A549 (cell line): ENCODE measurements around the gene ZW10. TPM values are rescaled to one million over a fixed set of nuclear protein-coding genes. Genes with fewer than 3 reads are reported as not detected.

ENCODE experiments used
- ATAC-seq, 2 experiments: fragments of 200-7000 bp in 1 of 2; fragments of >200 bp in 1 of 2; cut with Nextera tagmentation in 1 of 2; cut with Tn5 transposase in 1 of 2; 3 replicates each; pipeline versions ENCODE4 v1.8.0 to v1.9.1; 2018 to 2020; ENCODE audit warnings: mild to moderate bottlenecking in 1 of 2, moderate library complexity in 1 of 2
- CTCF ChIA-PET: fragments of 300-600 bp; sonication (Branson Sonifier 250); formaldehyde crosslinking; extraction: SDS; loops from one replicate; lab custom pipeline; 2021; ENCODE audit warnings: antibody characterized with exemption, inconsistent platforms; lab: Yijun Ruan, JAX
- POLR2A ChIA-PET: fragments of 350-600 bp; formaldehyde crosslinking; extraction: SDS; loops from one replicate; lab custom pipeline; 2021; ENCODE audit warnings: antibody characterized with exemption, inconsistent platforms; lab: Yijun Ruan, JAX
- DNase-seq, 2 experiments: peaks; one replicate each; pipeline versions ENCODE4 v3.0.0 to v3.0.0-alpha.2; 2011 to 2016; ENCODE audit warnings: low read depth in 1 of 2, low spot score in 1 of 2
- FAIRE-seq: peaks from 2 replicates; lab custom pipeline; 2011; peaks lifted over from hg19 to GRCh38; lab: Jason Lieb, UNC
- H3K27ac ChIP-seq, 2 experiments: fragments of >200 bp; sonication (Bioruptor Twin); formaldehyde crosslinking; 3 replicates each; pipeline ENCODE4 v1.5.1; 2016 to 2017
- H3K4me1 ChIP-seq: fragments of >200 bp; sonication (Bioruptor Twin); formaldehyde crosslinking; 3 replicates; pipeline ENCODE4 v1.6.1; 2016
- H3K4me2 ChIP-seq: fragments of >200 bp; sonication (Bioruptor Twin); formaldehyde crosslinking; 3 replicates; pipeline ENCODE4 v1.6.1; 2016
- H3K4me3 ChIP-seq: fragments of >200 bp; sonication (Bioruptor Twin); formaldehyde crosslinking; 3 replicates; pipeline ENCODE4 v1.5.1; 2016
- H3K9me3 ChIP-seq: fragments of >200 bp; sonication (Bioruptor Twin); formaldehyde crosslinking; 3 replicates; pipeline ENCODE4 v1.6.1; 2016
- CBX2 ChIP-seq: fragments of 200-600 bp; sonication (generic); IDR thresholded peaks from 2 replicates; pipeline ENCODE4 v1.6.1; 2016; ENCODE audit warnings: low read depth, mild to moderate bottlenecking, borderline replicate concordance
- CEBPB ChIP-seq, 2 experiments: fragments of >200 bp in 1 of 2; sonication (Bioruptor Twin) in 1 of 2; formaldehyde crosslinking in 1 of 2; IDR thresholded peaks; 2 replicates each; pipeline ENCODE4 v1.6.1; 2012 to 2016
- E2F6 ChIP-seq: IDR thresholded peaks from 2 replicates; pipeline ENCODE4 v1.6.1; 2012; ENCODE audit warnings: low read depth, borderline replicate concordance
- EP300 ChIP-seq, 2 experiments: fragments of >200 bp; sonication (Bioruptor Twin); formaldehyde crosslinking; IDR thresholded peaks; 2 replicates in 1 of 2; 3 replicates in 1 of 2; pipeline ENCODE4 v1.6.1; 2016 to 2017
- FOSB ChIP-seq: fragments of 250-450 bp; sonication (Bioruptor Pico); IDR thresholded peaks from 2 replicates; pipeline ENCODE4 v1.5.0; 2020; ENCODE audit warnings: mild to moderate bottlenecking, moderate library complexity
- FOSL2 ChIP-seq, 2 experiments: fragments of 450-650 bp in 1 of 2; fragments of >200 bp in 1 of 2; sonication (Bioruptor Twin) in 1 of 2; formaldehyde crosslinking; IDR thresholded peaks; 2 replicates each; pipeline versions ENCODE4 v1.5.0 to v1.6.1; 2016 to 2020; ENCODE audit warnings: mild to moderate bottlenecking in 1 of 2, moderate library complexity in 1 of 2
- GATA3 ChIP-seq: IDR thresholded peaks from 2 replicates; pipeline ENCODE4 v1.6.1; 2012; ENCODE audit warnings: borderline replicate concordance
- HEYL ChIP-seq: fragments of 250-450 bp; sonication (Bioruptor Pico); IDR thresholded peaks from 2 replicates; pipeline ENCODE4 v1.8.0; 2021; ENCODE audit warnings: mild to moderate bottlenecking, moderate library complexity
- HMGXB4 ChIP-seq: fragments of 250-450 bp; sonication (Bioruptor Pico); IDR thresholded peaks from 2 replicates; pipeline ENCODE4 v1.5.0; 2021; ENCODE audit warnings: mild to moderate bottlenecking, moderate library complexity, borderline replicate concordance
- HOXB13 ChIP-seq: fragments of 250-450 bp; sonication (Bioruptor Pico); IDR thresholded peaks from 2 replicates; pipeline ENCODE4 v1.5.0; 2020; ENCODE audit warnings: low read depth, mild to moderate bottlenecking, moderate library complexity
- HOXB5 ChIP-seq: fragments of 250-450 bp; sonication (Bioruptor Pico); IDR thresholded peaks from 2 replicates; pipeline ENCODE4 v1.5.0; 2020; ENCODE audit warnings: mild to moderate bottlenecking, moderate library complexity
- KDM1A ChIP-seq: fragments of 200-600 bp; sonication (generic); IDR thresholded peaks from 2 replicates; pipeline ENCODE4 v1.6.1; 2016; ENCODE audit warnings: low read depth, mild to moderate bottlenecking
- MAZ ChIP-seq: fragments of 150-350 bp; IDR thresholded peaks from 2 replicates; pipeline ENCODE4 v1.6.1; 2014; ENCODE audit warnings: antibody characterized with exemption, low read depth, low read length, borderline replicate concordance
- NR3C1 ChIP-seq: fragments of >200 bp; sonication (Bioruptor Twin); formaldehyde crosslinking; IDR thresholded peaks from 3 replicates; pipeline ENCODE4 v1.6.1; 2017
- PBX3 ChIP-seq: IDR thresholded peaks from 2 replicates; pipeline ENCODE4 v1.6.1; 2012
- POLR2A ChIP-seq: IDR thresholded peaks from 2 replicates; pipeline ENCODE4 v1.6.1; 2012; ENCODE audit warnings: mild to moderate bottlenecking, low read length
- POLR2AphosphoS2 ChIP-seq: conservative IDR thresholded peaks from 2 replicates; pipeline ENCODE4 v1.6.1; 2012; ENCODE audit warnings: low read length, improper control_type of control experiment, inconsistent platforms
- RFX5 ChIP-seq: fragments of 450-650 bp; IDR thresholded peaks from 2 replicates; pipeline ENCODE4 v1.7.1; 2014; ENCODE audit warnings: antibody characterized with exemption, mild to moderate bottlenecking, moderate library complexity
- SMC3 ChIP-seq: fragments of >200 bp; sonication (Bioruptor Twin); formaldehyde crosslinking; IDR thresholded peaks from 3 replicates; pipeline ENCODE4 v1.6.1; 2018; ENCODE audit warnings: inconsistent platforms
- TFCP2L1 ChIP-seq: fragments of 250-450 bp; sonication (Bioruptor Pico); IDR thresholded peaks from 2 replicates; pipeline ENCODE4 v1.5.0; 2021; ENCODE audit warnings: mild to moderate bottlenecking
- ZFP36 ChIP-seq: fragments of 450-650 bp; IDR thresholded peaks from 2 replicates; pipeline ENCODE4 v1.6.1; 2014; ENCODE audit warnings: borderline replicate concordance; ENCODE audit not compliant: partially characterized antibody
- ZSCAN20 ChIP-seq: fragments of 250-450 bp; sonication (Bioruptor Pico); IDR thresholded peaks from 2 replicates; pipeline ENCODE4 v1.8.0; 2022; ENCODE audit warnings: mild to moderate bottlenecking, moderate library complexity
- WGBS: methylation state at CpG from one replicate; pipeline ENCODE4 v1.1.6; 2017; ENCODE audit errors: missing lambda C conversion rate; 5-methylcytosine and 5-hydroxymethylcytosine counted together
- polyA plus RNA-seq, 4 experiments: library from polyadenylated mRNA; depleted of rRNA in 3 of 4; stranded (reverse); fragments of >200 nt; fragmentation: RNase III in 1 of 4; extraction: RNeasy Plus Mini Kit Qiagen cat#74134 plus additional on column Dnase treatment in 1 of 4; gene quantifications; 2 replicates in 3 of 4; 3 replicates in 1 of 4; pipeline ENCODE4 v1.2.3, GENCODE V29; 2011 to 2017
- TF ChIP-seq, protein P1 (sequence below): fragments of >200 bp; sonication (Bioruptor Twin); formaldehyde crosslinking; IDR thresholded peaks from 2 replicates; pipeline ENCODE4 v1.6.1; 2016

Gene ZW10
- polyA plus RNA-seq, 2 of the 4 experiments (the other 2 are of a cell fraction): 12.9 to 13.9 TPM

- TF ChIP-seq RFX5 (no peak), FOSL2 (IDR thresholded peaks at IDR 0.05) (no peak), FOSL2 (CRISPR knock-in tag; IDR thresholded peaks at IDR 0.05) (no peak), ZFP36 (no peak), SMC3 (no peak), HMGXB4 (CRISPR knock-in tag) (no peak), POLR2AphosphoS2 (no peak), EP300 (IDR thresholded peaks at IDR 0.05) (no peak), ZSCAN20 (CRISPR knock-in tag) (no peak), E2F6 (no peak), MAZ (no peak), GATA3 (no peak), FOSB (CRISPR knock-in tag) (no peak), CBX2 (no peak), KDM1A (no peak), POLR2A (no peak)
- ChIA-PET POLR2A (no interaction called here), CTCF (interaction anchor here (0.8 to 2.0 kb wide), 5 partner anchors 9 to 536 kb away, joined by 3 to 7 read pairs (median 4); partner anchors contain the start of gene TTC12)
- FAIRE-seq: no peak
- ATAC-seq: no peak
- Histone ChIP-seq H3K4me2 (no peak overlapping the region), H3K4me1 (no peaks in the 10 kb centered on the region), H3K27ac (no peak overlapping the region), H3K9me3 (no peaks in the 10 kb centered on the region), H3K4me3 (no peak overlapping the region)
- no peak for DNase-seq
- 81% methylated on average over 5 of the region's 5 CpGs for WGBS
These were observed 48.1 kb downstream of the ZW10 start for GRCh38 chr11:113725407-113725806.

DNA sequence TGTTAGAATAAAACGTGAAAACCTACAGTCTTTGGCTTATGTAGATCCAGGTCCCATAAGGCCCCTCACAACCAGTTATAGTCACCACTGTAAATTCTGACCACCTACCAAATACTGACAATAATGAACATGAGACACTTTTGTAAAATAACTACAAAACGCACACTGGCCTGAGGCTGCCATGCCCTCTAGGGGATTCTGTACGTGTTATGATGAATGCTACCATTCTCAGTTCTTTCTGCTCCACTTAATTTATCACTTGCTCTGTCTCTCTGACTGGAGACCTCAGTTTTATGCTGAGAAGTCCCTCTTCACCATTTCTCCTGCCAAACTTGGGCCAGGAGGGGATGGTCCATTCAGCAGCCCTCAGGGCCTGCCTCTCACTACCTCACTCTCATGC is 48.7 kb downstream of the ZW10 start:
- no peak for ATAC-seq
- POLR2A ChIA-PET: no interaction called here
- Histone ChIP-seq H3K27ac (no peak overlapping the region), H3K9me3 (no peaks in the 10 kb centered on the region), H3K4me1 (no peaks in the 10 kb centered on the region), H3K4me3 (no peak overlapping the region), H3K4me2 (no peak overlapping the region)
- FAIRE-seq: no peak
- CTCF ChIA-PET: no interaction called here
- 68% methylated on average over 3 of the region's 3 CpGs for WGBS
- no peak for TF ChIP-seq POLR2AphosphoS2
- TF ChIP-seq CEBPB (IDR thresholded peaks at IDR 0.05): no peak
- TF ChIP-seq HOXB13 (CRISPR knock-in tag): no peak
- no peak for TF ChIP-seq FOSL2 (IDR thresholded peaks at IDR 0.05)
- TF ChIP-seq FOSL2 (CRISPR knock-in tag; IDR thresholded peaks at IDR 0.05): no peak
- TF ChIP-seq PBX3: no peak
- TF ChIP-seq HOXB5: no peak
- TF ChIP-seq, all 56 proteins: peak for 0
- no peak for DNase-seq

- TF ChIP-seq POLR2AphosphoS2 (no peak), HEYL (no peak), TFCP2L1 (no peak), HOXB5 (no peak), NR3C1 (no peak), RFX5 (no peak), FOSB (CRISPR knock-in tag) (no peak), ZFP36 (no peak)
- TF ChIP-seq, protein P1, sequence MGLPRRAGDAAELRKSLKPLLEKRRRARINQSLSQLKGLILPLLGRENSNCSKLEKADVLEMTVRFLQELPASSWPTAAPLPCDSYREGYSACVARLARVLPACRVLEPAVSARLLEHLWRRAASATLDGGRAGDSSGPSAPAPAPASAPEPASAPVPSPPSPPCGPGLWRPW: no peak
- H3K4me1 ChIP-seq: no peaks in the 10 kb centered on the region
These were observed 49.7 kb downstream of the ZW10 start for GRCh38 chr11:113723787-113724186.

More at GRCh38 chr11:113723787-113724186, 49.7 kb downstream of the ZW10 start:
- FAIRE-seq: no peak
- Histone ChIP-seq H3K27ac (no peak overlapping the region), H3K9me3 (no peaks in the 10 kb centered on the region), H3K4me3 (no peak overlapping the region), H3K4me2 (no peak overlapping the region)
- no peak for ATAC-seq
- DNase-seq: no peak
- CTCF ChIA-PET: no interaction called here
- POLR2A ChIA-PET: no interaction called here
- 69% methylated on average over 4 of the region's 4 CpGs for WGBS
